ENCODE results near the gene OLFM2.

The OLFM2 gene

DNA sequence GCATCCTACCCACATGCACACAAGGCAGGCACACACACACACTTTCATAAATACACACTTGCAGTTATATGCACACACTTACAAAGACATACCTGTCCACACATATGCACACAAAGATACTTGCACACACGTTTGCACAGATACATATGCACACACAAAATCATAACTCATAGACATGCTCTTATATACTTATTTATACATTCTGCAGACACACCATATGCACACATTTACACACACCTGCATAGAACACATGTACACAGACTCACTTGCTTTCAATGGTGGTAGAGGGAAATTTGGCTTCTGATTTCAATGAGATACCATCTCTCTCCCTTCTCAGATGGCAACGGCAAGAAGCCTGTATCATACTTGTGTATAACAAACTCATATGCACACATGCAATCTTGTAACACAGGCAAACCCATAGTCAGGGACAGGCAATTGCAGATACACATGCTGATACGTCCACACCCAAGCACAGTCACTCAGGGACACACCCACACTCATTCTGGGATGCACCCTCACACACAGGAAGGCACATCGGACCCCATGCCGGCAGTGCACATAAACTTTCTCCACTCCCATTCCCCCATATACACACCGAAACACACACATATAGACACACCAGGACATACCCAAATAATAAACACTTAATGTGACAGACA, 24.7 kb downstream of the OLFM2 start:
- TF ChIP-seq, protein P1, sequence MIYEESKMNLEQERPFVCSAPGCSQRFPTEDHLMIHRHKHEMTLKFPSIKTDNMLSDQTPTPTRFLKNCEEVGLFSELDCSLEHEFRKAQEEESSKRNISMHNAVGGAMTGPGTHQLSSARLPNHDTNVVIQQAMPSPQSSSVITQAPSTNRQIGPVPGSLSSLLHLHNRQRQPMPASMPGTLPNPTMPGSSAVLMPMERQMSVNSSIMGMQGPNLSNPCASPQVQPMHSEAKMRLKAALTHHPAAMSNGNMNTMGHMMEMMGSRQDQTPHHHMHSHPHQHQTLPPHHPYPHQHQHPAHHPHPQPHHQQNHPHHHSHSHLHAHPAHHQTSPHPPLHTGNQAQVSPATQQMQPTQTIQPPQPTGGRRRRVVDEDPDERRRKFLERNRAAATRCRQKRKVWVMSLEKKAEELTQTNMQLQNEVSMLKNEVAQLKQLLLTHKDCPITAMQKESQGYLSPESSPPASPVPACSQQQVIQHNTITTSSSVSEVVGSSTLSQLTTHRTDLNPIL (CRISPR knock-in tag; IDR thresholded peaks at IDR 0.05; ENCODE audit: low read depth), result no peak
- TF ChIP-seq ARNTL (CRISPR knock-in tag; IDR thresholded peaks at IDR 0.05; ENCODE audit: borderline replicate concordance, low read depth), result no peak
- TF ChIP-seq GLIS3 (CRISPR knock-in tag; IDR thresholded peaks at IDR 0.05), result no peak
- TF ChIP-seq ZFP30 (CRISPR knock-in tag; IDR thresholded peaks at IDR 0.05), result no peak
- TF ChIP-seq SNAI2 (CRISPR knock-in tag; IDR thresholded peaks at IDR 0.05), result no peak
- no peak for TF ChIP-seq CSDC2 (CRISPR knock-in tag; IDR thresholded peaks at IDR 0.05)
- TF ChIP-seq PATZ1 (CRISPR knock-in tag; IDR thresholded peaks at IDR 0.05; ENCODE audit: borderline replicate concordance), result no peak
- TF ChIP-seq ESRRG (CRISPR knock-in tag; IDR thresholded peaks at IDR 0.05), result no peak
- ATAC-seq, result no peak

DNA sequence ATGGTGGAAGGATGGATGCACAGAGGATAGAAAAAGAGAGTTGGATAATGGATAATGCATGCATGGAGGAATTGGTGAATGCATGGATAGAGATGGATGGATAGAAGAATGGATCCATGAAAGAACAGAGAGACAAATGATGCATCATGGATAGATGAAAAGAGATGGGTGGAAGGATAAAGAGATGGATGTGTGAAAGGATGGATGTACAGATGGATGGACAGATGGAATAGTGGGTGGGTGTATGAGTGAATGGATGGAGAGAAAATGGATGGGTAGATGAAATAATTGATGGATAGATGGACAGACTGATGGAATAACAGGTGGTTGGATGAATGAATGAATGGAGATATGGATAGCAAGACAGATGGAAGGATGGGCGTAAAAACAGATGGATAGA, 25.7 kb downstream of the OLFM2 start:
- no peak for ATAC-seq

GRCh38 chr19:9909251-9909650, 27.1 kb downstream of the OLFM2 start:
- ATAC-seq, result no peak
- TF ChIP-seq ZNF565 (CRISPR knock-in tag; conservative IDR thresholded peaks at IDR 0.05; ENCODE audit: low read depth), result no peak
- TF ChIP-seq GLIS3 (CRISPR knock-in tag; IDR thresholded peaks at IDR 0.05), result no peak
- no peak for TF ChIP-seq ZC3H10 (CRISPR knock-in tag; IDR thresholded peaks at IDR 0.05)
- no peak for TF ChIP-seq ZFP3 (CRISPR knock-in tag; IDR thresholded peaks at IDR 0.05)

More for the DNA sequence above, 25.7 kb downstream of the OLFM2 start:
- TF ChIP-seq ZFP30 (CRISPR knock-in tag; IDR thresholded peaks at IDR 0.05) (no peak), ESRRG (CRISPR knock-in tag; IDR thresholded peaks at IDR 0.05) (no peak)

DNA sequence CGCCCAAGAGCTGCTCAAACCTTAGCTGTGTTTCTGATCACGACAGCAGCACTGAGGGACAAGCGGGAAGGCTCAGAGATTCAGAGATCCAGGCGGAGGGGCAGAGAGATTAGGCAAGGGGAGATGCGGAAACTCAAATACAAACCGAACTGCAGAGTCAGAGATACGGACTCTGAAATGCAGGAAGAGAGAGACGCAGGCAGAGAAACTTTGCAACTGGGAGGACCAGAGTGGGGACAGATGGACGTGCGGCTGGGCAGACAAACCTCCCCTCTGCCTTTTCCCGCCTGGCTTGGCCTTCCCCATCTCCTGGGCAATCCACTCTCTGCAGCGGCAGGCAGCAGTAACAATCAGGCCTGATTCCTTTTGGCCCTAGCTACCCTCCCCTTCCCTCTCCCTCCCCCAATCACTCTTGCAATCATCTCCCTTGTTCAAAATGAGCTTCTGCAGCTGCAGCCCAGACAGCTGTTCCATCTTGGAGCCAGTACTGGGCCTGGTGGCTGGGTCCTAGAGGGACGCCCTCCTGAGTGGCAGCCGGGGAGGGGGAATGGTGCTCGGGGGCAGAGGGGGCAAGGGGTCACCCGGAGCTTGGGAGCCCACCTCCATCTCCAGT, 29.7 kb downstream of the OLFM2 start:
- ATAC-seq, result no peak
- TF ChIP-seq PPARA (CRISPR knock-in tag; IDR thresholded peaks at IDR 0.05; ENCODE audit: borderline replicate concordance) (no peak), TOX (CRISPR knock-in tag; IDR thresholded peaks at IDR 0.05; ENCODE audit: borderline replicate concordance) (no peak), ZNF8 (CRISPR knock-in tag; IDR thresholded peaks at IDR 0.05) (no peak), ZNF565 (CRISPR knock-in tag; conservative IDR thresholded peaks at IDR 0.05; ENCODE audit: low read depth) (no peak), CSDC2 (CRISPR knock-in tag; IDR thresholded peaks at IDR 0.05) (no peak), ARNTL (CRISPR knock-in tag; IDR thresholded peaks at IDR 0.05; ENCODE audit: borderline replicate concordance, low read depth) (no peak), BACH2 (CRISPR knock-in tag; IDR thresholded peaks at IDR 0.05; ENCODE audit: borderline replicate concordance) (no peak), ESRRG (CRISPR knock-in tag; IDR thresholded peaks at IDR 0.05) (no peak), OSR1 (CRISPR knock-in tag; IDR thresholded peaks at IDR 0.05) (no peak), ZFP3 (CRISPR knock-in tag; IDR thresholded peaks at IDR 0.05) (no peak), ISL1 (CRISPR knock-in tag; IDR thresholded peaks at IDR 0.05) (no peak), TCF4 (CRISPR knock-in tag; IDR thresholded peaks at IDR 0.05; ENCODE audit: borderline replicate concordance) (no peak)
- TF ChIP-seq, protein P2, sequence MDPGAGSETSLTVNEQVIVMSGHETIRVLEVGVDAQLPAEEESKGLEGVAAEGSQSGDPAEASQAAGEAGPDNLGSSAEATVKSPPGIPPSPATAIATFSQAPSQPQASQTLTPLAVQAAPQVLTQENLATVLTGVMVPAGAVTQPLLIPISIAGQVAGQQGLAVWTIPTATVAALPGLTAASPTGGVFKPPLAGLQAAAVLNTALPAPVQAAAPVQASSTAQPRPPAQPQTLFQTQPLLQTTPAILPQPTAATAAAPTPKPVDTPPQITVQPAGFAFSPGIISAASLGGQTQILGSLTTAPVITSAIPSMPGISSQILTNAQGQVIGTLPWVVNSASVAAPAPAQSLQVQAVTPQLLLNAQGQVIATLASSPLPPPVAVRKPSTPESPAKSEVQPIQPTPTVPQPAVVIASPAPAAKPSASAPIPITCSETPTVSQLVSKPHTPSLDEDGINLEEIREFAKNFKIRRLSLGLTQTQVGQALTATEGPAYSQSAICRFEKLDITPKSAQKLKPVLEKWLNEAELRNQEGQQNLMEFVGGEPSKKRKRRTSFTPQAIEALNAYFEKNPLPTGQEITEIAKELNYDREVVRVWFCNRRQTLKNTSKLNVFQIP (CRISPR knock-in tag; IDR thresholded peaks at IDR 0.05; ENCODE audit: borderline replicate concordance, low read depth), result no peak
- TF ChIP-seq, protein P1 (CRISPR knock-in tag; IDR thresholded peaks at IDR 0.05; ENCODE audit: low read depth), result no peak

GRCh38 chr19:9903336-9903735, 33.0 kb downstream of the OLFM2 start:
- TF ChIP-seq CSDC2 (CRISPR knock-in tag; IDR thresholded peaks at IDR 0.05) (no peak), BACH2 (CRISPR knock-in tag; IDR thresholded peaks at IDR 0.05; ENCODE audit: borderline replicate concordance) (no peak), RARB (CRISPR knock-in tag; IDR thresholded peaks at IDR 0.05) (no peak), PATZ1 (CRISPR knock-in tag; IDR thresholded peaks at IDR 0.05; ENCODE audit: borderline replicate concordance) (no peak), ESRRG (CRISPR knock-in tag; IDR thresholded peaks at IDR 0.05) (no peak), OSR1 (CRISPR knock-in tag; IDR thresholded peaks at IDR 0.05) (no peak), TCF4 (CRISPR knock-in tag; IDR thresholded peaks at IDR 0.05; ENCODE audit: borderline replicate concordance) (no peak)
- no peak for ATAC-seq
